ENCODE data around the gene YWHAH.
"Not testable (repeated sequence)": the region's sequence is repeated elsewhere in the genome, so short reads cannot be mapped to it uniquely, and the experiment has no call there.

Gene YWHAH

DNA sequence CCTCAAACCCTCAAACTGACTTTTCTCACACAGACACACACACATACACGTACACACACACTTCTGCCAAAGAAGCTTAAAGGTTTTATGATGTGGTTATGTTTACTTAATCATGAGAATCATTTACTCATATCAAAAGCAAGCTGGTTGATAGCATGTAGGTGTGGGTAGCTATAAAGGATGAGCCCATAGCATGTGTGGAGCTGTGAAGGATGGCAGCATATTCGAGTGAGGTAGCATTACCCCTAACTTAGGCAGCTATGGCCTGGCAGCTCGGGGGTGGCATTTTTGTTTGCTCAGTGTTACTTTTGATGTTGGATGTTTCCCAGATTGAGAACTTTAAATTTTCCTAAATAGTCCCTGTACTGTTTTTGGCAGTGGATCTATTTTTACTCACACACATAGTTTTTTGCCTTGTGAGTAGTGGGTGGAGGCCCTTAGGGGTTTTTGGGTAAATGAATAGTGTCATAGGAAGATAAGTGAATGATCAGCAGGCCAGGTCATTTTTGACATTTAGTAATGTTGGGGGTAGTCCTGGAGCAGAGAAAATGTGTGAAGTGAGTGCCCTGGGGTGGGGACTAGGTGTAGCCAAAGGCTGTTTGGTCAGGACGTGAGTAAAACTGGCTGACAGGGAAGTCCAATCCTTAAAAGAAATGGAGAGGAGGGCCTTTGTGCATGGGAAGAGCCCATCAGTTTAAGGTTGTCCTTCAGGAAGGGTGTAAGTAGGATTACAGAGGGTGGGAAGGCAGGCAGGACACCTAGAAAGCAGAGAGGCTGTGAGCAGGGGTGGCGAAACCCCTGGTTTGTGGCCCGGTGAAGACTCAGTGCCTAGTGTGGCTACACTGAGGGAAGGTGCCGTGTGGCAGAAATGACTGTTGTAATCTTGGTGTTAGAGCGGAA is 7.1 kb downstream of the YWHAH start:
- DNase-seq = no peak

DNA sequence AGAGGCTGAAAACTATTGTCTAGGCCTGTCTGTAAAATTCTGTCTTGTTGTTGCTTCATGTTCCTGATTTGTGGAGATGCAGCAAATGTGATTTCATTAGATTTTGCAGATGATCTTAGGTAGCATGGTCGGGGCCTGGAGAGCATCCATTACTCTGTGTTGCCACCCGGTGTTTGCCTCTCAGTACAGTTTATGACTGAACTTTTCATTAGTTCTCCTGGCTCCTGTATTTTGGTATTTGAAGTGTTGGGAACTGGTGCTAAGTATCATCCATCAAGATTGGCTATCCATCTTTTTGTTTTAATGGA is 7.7 kb downstream of the YWHAH start:
- DNase-seq = peak in 1 of 2 experiments; percentile 38

DNA sequence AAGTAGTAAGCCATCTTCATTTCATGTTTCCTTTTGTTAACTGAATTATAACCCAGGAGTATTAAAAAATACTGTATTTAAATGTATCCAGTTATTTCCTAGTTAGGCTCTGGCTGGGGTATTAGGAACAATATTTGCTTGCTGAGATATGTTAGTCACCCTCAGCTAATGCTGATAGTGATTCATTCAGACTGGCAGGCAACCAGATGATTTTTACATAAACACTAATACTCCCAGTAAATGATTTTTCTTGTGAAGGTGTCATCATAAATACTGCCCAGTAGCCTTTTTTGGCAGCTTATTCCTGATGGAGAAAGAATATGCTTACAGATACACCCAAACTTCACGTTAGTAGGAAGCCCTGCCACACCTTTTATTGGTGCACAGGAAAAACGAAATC is 8.1 kb downstream of the YWHAH start:
- DNase-seq = no peak

DNA sequence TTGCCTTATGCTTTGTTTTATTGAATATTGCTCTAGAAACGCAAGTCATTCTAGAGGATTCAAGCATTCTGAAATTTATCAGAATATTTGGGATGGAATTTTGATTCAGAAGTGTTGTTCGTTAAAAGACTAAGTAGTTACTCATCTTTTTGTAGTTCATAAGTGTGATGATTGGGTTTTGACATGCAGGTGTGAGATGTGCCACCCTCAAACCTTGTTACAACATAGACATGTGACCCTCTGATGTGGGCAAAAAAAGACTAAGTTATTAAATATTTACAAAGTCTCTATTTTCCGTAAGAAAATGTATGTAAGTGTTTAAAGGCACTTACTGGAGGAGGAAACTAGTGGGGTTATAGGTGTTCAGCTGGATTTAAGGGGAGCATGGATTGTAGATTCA is 8.9 kb downstream of the YWHAH start:
- no peak for DNase-seq

DNA sequence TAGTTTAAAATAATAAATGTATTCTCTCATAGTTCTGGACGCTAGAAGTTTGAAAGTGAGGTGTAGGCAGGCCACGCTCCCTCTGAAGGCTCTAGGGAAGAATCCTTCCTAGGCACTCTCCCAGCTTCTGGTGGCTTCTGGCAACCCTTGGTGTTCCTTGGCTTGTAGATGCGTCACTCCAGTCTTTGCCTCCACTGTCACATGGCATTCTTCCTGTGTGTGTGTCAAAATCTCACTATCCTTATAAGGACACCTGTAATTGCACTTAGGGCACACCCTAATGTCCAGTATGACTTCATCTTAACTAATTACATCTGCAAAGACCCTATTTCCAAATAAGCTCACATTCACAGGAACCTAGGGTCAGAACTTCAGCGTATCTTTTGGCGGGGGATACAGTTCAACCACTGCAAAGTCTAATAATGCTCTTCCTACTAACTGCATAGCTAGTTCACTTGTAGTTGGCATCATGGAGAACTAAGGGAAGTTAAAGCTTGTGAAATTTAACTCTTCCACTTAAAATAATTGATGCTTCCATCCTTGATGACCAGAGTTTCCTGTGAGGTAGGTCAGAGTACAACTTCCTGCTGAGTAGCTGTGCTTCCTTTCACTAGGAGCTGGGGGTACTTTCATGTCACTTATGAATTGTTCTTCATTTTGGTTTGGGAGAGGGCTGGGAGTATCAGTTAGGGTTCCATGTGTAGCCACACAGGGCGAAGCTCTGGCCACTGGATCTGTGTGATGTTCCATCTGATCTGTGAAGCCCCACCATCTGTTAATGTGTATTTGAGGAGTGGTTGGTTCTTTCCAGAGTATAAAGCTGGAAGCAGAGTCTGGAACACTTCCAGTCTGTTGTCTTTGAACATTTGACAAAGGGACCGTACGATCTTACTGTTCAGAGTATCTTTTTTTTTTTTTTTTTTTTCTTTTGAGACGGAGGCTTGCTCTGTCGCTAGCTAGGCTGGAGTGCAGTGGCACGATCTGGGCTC is 10.5 kb downstream of the YWHAH start:
- DNase-seq = no peak

DNA sequence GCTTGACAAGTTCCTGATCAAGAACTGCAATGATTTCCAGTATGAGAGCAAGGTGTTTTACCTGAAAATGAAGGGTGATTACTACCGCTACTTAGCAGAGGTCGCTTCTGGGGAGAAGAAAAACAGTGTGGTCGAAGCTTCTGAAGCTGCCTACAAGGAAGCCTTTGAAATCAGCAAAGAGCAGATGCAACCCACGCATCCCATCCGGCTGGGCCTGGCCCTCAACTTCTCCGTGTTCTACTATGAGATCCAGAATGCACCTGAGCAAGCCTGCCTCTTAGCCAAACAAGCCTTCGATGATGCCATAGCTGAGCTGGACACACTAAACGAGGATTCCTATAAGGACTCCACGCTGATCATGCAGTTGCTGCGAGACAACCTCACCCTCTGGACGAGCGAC is 12.0 kb downstream of the YWHAH start:
- no peak for DNase-seq

DNA sequence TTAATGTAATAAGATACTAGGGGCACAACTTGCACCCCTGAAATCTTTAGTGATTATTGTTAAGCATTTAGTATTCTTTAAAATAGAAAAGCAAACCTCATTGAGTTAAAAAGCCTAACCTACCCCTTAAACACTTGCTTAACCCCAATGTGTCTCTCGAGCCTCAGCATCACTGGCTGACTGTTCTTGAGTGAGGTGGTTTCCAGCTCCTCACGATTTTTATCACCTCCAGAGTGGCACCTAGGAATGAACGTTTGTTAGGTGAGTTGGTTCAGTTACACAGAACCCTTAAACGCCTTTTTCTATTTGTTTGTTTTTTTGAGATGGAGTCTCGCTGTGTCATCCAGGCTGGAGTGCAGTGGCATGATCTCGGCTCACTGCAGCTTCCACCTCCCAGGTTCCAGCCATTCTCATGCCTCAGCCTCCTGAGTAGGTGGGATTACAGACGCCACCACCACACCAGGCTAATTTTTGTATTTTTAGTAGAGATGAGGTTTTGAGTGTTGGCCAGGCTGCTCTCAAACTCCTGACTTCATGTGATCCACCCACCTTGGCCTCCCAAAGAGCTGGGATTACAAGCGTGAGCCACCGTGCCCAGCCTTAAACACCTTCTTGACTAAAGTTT is 13.7 kb downstream of the YWHAH start:
- DNase-seq = no peak

DNA sequence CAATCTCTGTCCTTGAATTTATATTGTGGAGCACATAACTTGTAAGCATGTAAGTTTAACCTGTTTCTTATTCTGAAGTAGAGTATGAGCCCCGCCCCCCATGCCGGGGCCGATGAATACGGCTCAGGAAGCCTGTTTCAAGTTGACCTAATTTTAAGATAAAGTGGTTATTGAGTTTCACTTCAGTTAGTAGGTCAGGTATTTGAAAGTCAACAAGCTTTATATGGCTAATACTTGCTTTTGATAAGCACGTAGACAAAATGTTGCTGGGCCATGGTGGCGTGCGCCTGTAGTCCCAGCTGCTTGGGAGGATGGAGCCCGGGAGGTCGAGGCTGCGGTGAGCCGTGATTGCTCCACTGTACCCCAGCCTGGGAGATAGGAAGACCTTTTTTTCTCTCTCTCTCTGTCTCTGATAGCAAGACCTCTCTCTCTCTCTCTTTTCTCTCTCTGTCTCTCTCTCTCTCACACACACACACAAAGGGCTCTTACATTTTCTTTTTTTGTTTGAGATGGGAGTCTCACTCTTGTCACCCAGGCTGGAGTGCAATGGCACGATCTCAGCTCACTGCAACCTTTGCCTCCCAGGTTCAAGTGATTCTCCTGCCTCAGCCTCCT is 14.4 kb downstream of the YWHAH start:
- no peak for DNase-seq

DNA sequence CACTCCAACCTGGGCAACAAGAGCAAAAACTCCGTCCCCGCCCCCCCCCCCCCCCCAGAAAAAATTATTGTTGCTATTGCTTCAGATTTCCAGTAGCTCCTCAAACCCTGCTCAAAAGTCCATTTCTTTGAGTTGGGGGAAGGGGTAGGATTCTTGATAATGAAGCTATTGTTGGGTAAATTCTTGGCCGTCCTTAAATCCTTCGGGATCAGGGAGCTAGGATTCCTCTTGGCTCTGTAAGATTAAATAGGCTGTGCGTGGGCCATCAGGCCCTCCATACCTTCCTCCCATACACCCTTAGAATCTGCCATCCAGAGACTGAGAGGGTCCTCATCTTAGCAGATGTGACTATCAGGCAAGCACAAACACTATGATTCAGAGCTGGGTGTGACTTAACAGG is 16.4 kb downstream of the YWHAH start:
- no peak for DNase-seq

DNA sequence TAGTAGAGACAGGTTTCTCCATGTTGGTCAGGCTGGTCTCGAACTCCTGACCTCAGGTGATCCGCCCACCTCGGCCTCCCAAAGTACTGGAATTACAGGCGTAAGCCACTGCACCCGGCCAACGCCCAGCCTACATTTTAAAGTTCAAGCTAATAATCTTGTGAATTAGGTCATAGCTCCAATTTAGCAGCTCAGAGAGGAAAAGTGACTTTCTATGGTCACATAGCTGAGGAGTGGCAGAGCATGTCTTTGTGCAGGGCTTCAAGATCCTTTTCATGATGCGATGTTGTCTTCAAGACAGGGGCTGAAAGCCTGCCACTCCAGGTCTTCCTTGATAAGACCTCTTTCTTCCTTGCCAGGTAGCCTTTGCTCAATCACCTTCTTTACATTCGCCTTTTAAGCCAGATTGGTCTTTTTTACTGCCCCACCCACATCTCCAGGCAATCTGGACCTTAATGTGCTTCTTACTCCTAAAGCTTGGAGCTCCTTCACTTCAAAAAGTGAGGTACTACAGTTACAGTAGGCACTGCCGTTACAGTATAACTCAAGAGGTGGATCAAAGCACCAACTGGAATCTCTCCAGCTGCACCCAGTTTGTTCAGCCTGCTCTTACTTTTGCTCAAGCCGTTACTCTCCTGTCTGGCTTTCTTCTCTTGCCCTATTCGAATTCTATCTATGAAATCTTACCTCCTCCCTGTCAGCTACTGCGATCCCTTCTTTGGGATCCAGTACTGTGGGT is 18.2 kb downstream of the YWHAH start:
- no peak for DNase-seq

DNA sequence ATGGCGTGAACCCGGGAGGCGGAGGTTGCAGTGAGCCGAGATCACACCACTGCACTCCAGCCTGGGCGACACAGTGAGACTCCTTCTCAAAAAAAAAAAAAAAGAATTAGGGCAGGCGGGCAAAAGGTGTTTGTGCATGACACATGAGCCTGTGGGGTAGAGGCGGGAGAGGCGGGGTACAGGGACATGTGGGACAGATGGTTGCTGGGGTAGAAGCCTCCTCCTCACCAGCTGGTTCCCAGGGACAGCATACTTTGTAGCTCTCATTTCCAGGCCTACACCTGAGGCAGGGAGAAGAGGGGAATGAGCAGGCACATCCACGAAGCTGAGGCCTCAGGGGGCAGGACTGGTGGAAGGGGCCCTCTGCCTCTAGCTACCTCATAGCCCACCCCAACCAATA is 23.7 kb downstream of the YWHAH start:
- no peak for DNase-seq

DNA sequence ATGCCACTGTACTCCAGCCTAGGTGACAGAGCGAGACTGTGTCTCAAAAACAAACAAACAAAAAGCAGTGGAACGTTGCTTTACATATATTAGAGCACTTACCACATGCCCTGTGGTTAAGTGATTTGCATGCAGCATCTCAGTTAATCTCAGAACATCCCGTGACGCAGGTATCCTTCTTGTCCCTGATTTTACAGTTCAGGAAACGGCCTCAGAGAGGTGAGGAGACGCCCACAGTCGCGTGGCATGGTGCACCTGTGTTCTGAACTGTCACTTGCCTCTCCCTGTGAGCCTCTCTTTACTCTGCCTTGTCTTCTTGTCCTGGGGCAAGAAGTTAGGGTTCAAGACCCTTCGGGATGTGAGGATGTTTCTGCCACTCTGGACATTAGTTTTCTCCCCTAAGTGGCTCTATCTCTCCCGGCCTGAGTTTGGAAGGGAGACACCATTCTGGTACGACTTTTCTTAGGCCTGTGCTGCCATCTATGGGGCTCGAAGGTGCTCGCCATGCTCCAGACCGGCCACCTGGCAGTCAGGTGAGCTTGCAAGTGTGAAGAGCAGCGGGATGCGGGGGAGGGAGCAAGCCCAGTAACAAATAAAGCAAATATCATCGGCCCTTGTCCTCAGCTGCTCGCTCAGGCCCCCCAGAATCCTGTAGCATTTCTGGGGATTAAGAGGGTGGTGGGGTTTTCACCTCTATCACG is 25.6 kb downstream of the YWHAH start:
- peak; percentile 17 to 25 for DNase-seq

DNA sequence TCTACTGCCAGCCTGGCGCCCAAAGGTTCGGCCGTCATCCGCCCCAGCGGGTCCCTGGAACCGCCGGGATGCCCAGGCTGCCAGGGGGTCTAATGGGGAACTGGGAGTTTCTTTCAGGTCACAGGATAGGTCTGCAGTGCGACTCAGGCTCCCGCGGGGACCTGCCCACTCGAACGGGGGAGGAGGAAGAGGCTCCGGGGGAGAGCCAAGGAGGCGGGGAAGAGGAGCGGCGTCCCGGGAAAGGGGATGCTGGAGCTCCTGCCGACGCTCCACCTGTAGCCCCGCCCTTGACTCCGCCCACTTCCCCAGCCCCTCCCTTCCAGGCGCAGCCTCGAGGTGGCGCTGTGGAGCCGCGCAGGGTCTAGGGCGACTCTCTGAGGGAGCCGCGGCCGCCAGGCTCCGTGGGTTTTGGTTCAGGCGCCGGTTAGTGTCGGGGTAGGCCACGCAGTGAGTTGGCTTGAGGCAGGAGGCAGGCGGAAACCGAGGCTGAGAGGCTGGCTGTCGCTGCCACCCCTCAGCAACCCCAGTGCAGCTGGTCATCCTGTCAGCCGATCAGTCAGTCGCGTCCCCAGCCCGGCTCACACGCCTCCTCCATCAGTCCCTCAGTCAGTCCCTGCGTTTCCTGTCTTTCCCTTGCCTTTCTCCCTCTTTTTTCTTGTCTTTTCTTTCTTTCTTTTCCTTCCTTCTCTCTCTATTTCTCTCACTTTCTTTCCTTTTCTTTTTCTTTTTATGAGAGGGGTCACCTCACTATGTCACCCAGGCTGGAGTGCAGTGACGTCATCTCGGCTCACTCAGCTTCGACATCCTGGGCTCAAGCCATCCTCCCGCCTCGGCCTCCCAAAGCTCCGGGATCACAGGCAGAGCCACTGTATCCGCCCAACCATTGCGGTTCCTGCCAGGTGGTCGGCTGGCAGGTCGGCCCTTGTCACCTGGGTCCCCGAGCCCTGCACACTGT is 26.4 kb downstream of the YWHAH start:
- DNase-seq = peak; percentile 49 to 62

DNA sequence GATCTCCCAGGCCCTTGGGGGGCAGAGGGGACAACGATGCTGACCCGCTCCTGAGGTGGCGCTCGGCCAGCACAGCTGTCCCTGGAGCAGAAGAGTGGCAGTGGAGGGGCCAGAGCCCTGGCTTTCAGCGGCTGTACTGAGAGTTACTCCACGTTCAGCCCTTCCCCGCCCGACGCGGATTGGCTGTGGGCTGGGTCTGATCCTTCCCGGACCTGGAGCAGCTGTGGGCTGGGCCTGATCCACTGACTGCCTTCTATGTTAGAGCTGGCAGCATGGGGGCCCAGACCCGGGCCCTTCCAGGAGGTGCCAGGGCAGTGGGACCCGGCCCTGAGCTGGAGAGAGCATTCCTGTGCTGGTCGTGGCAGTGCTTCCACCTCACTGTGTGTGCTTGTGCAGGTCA is 27.8 kb downstream of the YWHAH start:
- no peak for DNase-seq

DNA sequence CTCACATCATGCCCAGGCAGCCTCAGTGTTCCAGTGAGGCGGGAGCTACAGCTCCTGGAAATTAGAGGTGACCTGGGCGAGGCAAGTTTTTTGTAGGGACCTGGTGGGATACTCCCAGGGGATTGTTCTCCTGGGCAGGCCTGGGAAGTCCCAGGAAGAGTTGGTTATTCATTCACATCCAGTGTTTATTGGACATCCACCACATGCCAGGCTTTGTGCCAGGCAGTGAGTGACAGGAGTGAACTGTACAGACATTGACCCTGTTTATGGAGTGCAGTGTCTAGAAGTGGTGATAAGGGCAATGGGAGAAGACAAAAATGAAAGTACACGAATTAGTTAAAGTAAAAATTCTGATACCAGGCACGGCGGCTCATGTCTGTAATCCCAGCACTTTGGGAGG is 29.4 kb downstream of the YWHAH start:
- DNase-seq = no peak

DNA sequence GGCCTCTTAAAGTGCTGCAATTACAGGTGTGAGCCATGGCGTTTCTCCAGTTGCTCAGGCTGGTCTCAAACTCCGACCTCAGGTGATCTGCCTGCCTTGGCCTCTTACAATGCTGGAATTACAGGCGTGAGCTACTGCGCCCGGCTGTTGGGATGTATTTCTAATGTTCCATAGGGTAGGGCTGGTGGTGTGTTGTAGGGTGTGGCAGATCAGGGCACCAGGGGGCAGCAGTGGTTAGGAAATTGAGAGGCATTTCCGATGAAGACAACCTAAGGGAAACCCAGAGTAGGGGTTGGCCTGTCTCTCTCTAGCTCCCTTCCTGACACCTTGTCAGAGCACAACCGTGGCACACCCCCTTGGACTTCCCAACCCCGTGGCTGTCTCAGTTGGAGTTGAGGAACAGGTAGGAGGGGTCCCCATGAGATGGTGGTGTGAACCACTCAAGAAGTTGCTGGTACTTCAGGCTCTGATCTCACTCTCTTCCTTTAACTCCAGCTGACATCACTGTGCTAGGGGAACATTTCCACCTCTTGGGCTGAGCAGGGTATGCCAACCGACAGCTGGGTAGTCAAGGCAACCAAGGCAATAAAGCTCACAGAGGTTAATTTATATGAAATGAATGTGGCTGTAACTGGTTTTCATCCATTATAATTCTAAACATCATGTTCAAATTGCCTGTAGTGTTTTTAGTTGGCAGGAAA is 33.0 kb downstream of the YWHAH start:
- peak; percentile 57 to 70 for DNase-seq

DNA sequence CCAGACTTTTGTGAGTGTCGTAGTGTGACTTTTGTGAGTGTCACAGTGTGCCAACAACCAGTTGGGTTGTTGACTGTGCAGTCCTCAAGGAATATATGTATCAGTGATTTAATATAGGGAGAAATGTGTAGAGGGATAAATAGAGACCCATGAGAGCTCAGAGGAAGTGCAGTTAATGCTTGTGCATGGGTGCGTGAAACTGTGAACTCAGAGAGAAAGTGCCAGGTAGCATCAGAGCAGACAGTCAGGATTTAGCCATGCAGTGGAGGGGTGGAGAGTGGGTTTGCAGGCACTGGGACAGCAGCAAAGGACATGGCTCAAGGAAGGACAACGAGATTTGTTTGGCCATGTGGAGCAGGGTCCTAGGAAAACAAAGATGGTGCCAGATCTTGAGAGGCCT is 33.6 kb downstream of the YWHAH start:
- DNase-seq = no peak

DNA sequence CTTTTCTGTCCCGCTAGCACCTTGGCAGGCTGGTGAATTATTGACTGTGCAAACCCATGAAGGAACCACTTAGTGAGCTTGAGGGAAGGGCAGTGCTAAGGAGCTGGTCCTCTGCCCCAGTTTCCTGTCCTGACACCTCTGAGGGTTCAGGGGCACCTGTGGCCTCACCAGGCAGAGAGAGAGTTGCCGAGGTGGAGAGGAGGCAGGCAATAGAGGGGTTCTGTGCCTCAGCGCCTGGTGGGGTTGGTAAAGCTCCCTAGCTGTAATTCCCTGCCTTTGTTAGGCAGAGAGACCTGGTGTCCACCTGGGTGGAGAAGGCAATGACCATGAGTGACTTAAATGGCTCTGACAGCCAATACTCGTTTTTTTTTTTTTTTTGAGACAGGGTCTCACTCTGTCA is 36.3 kb downstream of the YWHAH start:
- no peak for DNase-seq

DNA sequence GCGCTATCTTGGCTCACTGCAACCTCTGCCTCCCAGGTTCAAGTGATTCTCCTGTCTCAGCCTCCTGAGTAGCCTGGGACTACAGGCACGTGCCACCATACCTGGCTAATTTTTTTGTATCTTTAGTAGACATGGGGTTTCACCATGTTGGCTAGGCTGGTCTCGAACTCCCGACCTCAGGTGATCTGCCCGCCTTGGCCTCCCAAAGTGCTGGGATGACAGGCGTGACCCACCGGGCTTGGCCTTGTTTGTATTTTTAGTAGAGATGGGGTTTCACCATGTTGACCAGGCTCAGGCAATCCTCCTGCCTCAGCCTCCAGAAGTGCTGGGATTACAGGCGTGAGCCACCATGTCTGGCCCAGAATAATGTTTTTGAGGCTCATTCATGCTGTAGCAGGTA is 37.6 kb downstream of the YWHAH start:
- DNase-seq = not testable (repeated sequence)

Data from AML-193 (cell line).